ENCODE data around the gene BACE2. TPM values are rescaled to one million over a fixed set of nuclear protein-coding genes. Genes with fewer than 3 reads are reported as not detected.

The BACE2 gene
- total and polyA plus RNA-seq, 7 donors: 5.3 to 16.0 (median 7.2) TPM

GRCh38 chr21:41176846-41177245, 8.9 kb downstream of the BACE2 start:
- no peaks in the 10 kb centered on the region for H3K36me3 ChIP-seq (ENCODE audit: insufficient read depth in 1 of 2, low read depth in 1 of 2)
- DNase-seq (no peak), ATAC-seq (no peak)
- 37 to 63% (median 43%) methylated on average over 3 of the region's 3 CpGs for WGBS, 3 donors
- no peak for TF ChIP-seq CTCF (IDR thresholded peaks at IDR 0.05)
- intact Hi-C loops (cut with DNase I): no loop called here
- H3K27me3 ChIP-seq (ENCODE audit: insufficient read depth in 3 of 3, low read length in 2 of 3): no peaks in the 10 kb centered on the region
- H3K9me3 ChIP-seq: no peaks in the 10 kb centered on the region
- no peak overlapping the region for H3K27ac ChIP-seq
- H3K4me3 ChIP-seq: no peak overlapping the region
- peaks cover 5% of the 10 kb centered on the region for H3K4me1 ChIP-seq

DNA sequence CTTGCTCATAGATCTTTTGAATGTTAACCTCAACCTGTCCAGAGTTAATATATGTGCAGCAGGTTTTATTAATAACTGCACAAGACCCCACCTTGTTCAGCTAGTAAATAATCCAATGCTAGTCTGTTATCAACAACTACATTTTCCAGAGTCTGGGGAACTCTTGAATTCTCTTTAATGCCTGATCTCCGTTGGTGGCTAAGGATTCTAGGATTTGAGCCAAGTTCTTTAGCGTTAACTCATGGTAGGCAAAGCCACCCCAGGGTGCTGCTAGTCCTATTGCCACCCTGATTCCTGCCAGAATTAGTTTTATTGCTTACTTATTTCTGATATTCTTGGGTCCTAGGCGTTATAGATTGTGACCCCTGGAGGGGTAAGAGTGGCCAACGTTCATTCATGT, 12.8 kb downstream of the BACE2 start:
- H3K27ac ChIP-seq: no peak overlapping the region
- peaks cover 5% of the 10 kb centered on the region for H3K4me1 ChIP-seq
- TF ChIP-seq CTCF (IDR thresholded peaks at IDR 0.05): no peak
- intact Hi-C loops (cut with DNase I): no loop called here
- H3K9me3 ChIP-seq: no peaks in the 10 kb centered on the region
- DNase-seq (no peak), ATAC-seq (no peak)
- 59 to 70% (median 65%) methylated on average over 4 of the region's 4 CpGs for WGBS, 3 donors
- no peak overlapping the region for H3K4me3 ChIP-seq
- no peaks in the 10 kb centered on the region for H3K27me3 ChIP-seq (ENCODE audit: insufficient read depth in 3 of 3, low read length in 2 of 3)
- no peaks in the 10 kb centered on the region for H3K36me3 ChIP-seq (ENCODE audit: insufficient read depth in 1 of 2, low read depth in 1 of 2)

DNA sequence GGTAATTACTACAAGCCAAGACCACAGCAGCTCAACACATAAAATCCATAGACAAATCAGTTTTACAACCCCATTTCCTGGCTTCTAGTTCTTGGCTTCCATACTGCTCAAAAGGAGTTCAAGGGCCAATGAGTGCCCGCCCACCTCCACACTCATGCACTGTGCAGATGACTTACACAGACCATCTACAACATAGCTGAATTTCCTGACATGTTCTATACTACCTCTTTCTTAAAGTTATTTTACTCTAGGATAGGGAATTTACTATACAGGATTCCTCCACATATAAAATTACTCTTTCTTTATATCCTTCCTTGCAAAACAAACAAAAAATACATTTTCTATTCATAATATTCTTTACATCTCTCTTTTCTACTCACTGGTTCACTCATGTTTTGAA, 14.6 kb downstream of the BACE2 start:
- H3K27me3 ChIP-seq (ENCODE audit: insufficient read depth in 3 of 3, low read length in 2 of 3): no peaks in the 10 kb centered on the region
- ATAC-seq: no peak
- no peaks in the 10 kb centered on the region for H3K4me1 ChIP-seq
- WGBS, 3 donors: 94 to 100% (median 100%) methylated on average over 1 of the region's 1 CpG
- intact Hi-C loops (cut with DNase I): no loop called here
- H3K4me3 ChIP-seq: no peak overlapping the region
- no peak for TF ChIP-seq CTCF (IDR thresholded peaks at IDR 0.05)
- H3K36me3 ChIP-seq (ENCODE audit: insufficient read depth in 1 of 2, low read depth in 1 of 2): no peaks in the 10 kb centered on the region
- DNase-seq: no peak
- H3K9me3 ChIP-seq: no peaks in the 10 kb centered on the region
- no peak overlapping the region for H3K27ac ChIP-seq

- 86 to 90% (median 87%) methylated on average over 4 of the region's 4 CpGs for WGBS, 3 donors
- Histone ChIP-seq H3K36me3 (ENCODE audit: insufficient read depth in 1 of 2, low read depth in 1 of 2) (no peaks in the 10 kb centered on the region), H3K4me3 (no peak overlapping the region), H3K9me3 (no peaks in the 10 kb centered on the region), H3K4me1 (no peaks in the 10 kb centered on the region), H3K27ac (no peak overlapping the region), H3K27me3 (ENCODE audit: insufficient read depth in 3 of 3, low read length in 2 of 3) (no peaks in the 10 kb centered on the region)
- DNase-seq (no peak), ATAC-seq (no peak)
- intact Hi-C loops (cut with DNase I): no loop called here
- no peak for TF ChIP-seq CTCF (IDR thresholded peaks at IDR 0.05)
These were observed 15.6 kb downstream of the BACE2 start for GRCh38 chr21:41183575-41183974.

DNA sequence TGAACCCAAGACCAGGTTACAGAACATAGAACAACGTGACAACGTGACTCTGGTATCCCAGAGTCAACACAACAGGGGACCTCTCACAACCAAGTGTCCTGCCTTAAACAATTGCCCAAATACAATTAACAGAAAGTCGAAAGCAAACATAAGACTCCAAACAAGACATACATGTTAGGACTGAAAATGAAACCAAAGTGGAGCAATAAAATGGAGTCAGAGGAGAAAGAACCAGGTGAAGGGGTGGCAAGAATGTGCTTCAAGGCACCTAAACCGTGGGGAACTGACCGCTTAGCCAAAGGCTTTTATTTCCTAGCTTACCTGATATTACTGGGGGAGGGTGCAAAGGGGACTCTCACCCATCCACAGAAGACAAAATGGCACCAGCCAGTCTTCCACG, 17.8 kb downstream of the BACE2 start:
- ATAC-seq: no peak
- no peaks in the 10 kb centered on the region for H3K9me3 ChIP-seq
- no peak for TF ChIP-seq CTCF (IDR thresholded peaks at IDR 0.05)
- no peak overlapping the region for H3K4me3 ChIP-seq
- H3K27ac ChIP-seq: no peak overlapping the region
- WGBS, 3 donors: 63 to 65% (median 63%) methylated on average over 6 of the region's 6 CpGs
- intact Hi-C loops (cut with DNase I): no loop called here
- no peaks in the 10 kb centered on the region for H3K27me3 ChIP-seq (ENCODE audit: insufficient read depth in 3 of 3, low read length in 2 of 3)
- no peaks in the 10 kb centered on the region for H3K36me3 ChIP-seq (ENCODE audit: insufficient read depth in 1 of 2, low read depth in 1 of 2)
- DNase-seq: no peak
- H3K4me1 ChIP-seq: no peaks in the 10 kb centered on the region

All from psoas muscle (tissue), 8 donors.